Measurements from ENCODE around the gene N4BP2L2. TPM values are rescaled to one million over a fixed set of nuclear protein-coding genes. Genes with fewer than 3 reads are reported as not detected.

The N4BP2L2 gene
- total and polyA plus RNA-seq, 4 donors, result 14.9 to 116 (median 76.7) TPM

DNA sequence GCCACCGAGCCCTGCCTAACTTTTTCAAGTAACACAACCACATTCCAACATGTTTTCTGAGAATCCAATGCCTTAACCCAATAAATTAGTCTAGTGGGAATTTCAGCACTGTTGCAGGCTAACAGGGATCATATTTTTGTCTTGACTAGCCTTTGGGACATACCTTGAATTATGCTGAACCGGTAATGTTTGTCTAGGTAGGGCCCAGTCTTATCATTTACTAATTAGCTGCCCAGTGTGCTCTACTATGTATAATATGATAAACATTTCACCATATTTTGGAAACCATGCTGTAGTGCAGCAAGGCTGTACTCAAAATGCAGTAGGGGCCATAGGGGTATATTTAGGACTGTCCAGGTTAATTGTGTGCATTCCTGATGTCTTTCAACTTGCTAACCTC, 44.4 kb upstream of the N4BP2L2 start:
- H3K9me3 ChIP-seq (ENCODE audit: control insufficient read depth in 4 of 4, low read length in 3 of 4), result no peaks in the 10 kb centered on the region
- TF ChIP-seq, protein P1, sequence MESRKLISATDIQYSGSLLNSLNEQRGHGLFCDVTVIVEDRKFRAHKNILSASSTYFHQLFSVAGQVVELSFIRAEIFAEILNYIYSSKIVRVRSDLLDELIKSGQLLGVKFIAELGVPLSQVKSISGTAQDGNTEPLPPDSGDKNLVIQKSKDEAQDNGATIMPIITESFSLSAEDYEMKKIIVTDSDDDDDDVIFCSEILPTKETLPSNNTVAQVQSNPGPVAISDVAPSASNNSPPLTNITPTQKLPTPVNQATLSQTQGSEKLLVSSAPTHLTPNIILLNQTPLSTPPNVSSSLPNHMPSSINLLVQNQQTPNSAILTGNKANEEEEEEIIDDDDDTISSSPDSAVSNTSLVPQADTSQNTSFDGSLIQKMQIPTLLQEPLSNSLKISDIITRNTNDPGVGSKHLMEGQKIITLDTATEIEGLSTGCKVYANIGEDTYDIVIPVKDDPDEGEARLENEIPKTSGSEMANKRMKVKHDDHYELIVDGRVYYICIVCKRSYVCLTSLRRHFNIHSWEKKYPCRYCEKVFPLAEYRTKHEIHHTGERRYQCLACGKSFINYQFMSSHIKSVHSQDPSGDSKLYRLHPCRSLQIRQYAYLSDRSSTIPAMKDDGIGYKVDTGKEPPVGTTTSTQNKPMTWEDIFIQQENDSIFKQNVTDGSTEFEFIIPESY (IDR thresholded peaks at IDR 0.05), result no peak
- TF ChIP-seq JUND (IDR thresholded peaks at IDR 0.05) (no peak), HNF4G (IDR thresholded peaks at IDR 0.05) (no peak), YY1 (IDR thresholded peaks at IDR 0.05) (no peak)
- TF ChIP-seq, protein P2, sequence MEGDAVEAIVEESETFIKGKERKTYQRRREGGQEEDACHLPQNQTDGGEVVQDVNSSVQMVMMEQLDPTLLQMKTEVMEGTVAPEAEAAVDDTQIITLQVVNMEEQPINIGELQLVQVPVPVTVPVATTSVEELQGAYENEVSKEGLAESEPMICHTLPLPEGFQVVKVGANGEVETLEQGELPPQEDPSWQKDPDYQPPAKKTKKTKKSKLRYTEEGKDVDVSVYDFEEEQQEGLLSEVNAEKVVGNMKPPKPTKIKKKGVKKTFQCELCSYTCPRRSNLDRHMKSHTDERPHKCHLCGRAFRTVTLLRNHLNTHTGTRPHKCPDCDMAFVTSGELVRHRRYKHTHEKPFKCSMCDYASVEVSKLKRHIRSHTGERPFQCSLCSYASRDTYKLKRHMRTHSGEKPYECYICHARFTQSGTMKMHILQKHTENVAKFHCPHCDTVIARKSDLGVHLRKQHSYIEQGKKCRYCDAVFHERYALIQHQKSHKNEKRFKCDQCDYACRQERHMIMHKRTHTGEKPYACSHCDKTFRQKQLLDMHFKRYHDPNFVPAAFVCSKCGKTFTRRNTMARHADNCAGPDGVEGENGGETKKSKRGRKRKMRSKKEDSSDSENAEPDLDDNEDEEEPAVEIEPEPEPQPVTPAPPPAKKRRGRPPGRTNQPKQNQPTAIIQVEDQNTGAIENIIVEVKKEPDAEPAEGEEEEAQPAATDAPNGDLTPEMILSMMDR (IDR thresholded peaks at IDR 0.05; ENCODE audit: low read depth, low read length, missing input control), result no peak
- DNase-seq (ENCODE audit: low spot score), result no peak
- no peak overlapping the region for H3K27ac ChIP-seq (ENCODE audit: low read depth in 1 of 2, low read length in 2 of 2)
- H3K9ac ChIP-seq (ENCODE audit: low read depth in 1 of 2, low read length in 2 of 2), result no peak overlapping the region
- no peaks in the 10 kb centered on the region for H3K36me3 ChIP-seq (ENCODE audit: control insufficient read depth in 4 of 4, insufficient read depth in 3 of 4, low read depth in 1 of 4, low read length in 3 of 4)
- WGBS, result 94% methylated on average over 2 of the region's 2 CpGs
- no peak overlapping the region for H3K4me3 ChIP-seq (ENCODE audit: low read depth in 1 of 3, low read length in 3 of 3)
- no peaks in the 10 kb centered on the region for H3K27me3 ChIP-seq (ENCODE audit: control insufficient read depth in 4 of 4, insufficient read depth in 4 of 4, low read length in 3 of 4)
- H3K4me1 ChIP-seq (ENCODE audit: control insufficient read depth in 4 of 4, insufficient read depth in 4 of 4, low read length in 3 of 4), result peaks cover 2 to 16% (median 6%) of the 10 kb centered on the region in 4 donors

DNA sequence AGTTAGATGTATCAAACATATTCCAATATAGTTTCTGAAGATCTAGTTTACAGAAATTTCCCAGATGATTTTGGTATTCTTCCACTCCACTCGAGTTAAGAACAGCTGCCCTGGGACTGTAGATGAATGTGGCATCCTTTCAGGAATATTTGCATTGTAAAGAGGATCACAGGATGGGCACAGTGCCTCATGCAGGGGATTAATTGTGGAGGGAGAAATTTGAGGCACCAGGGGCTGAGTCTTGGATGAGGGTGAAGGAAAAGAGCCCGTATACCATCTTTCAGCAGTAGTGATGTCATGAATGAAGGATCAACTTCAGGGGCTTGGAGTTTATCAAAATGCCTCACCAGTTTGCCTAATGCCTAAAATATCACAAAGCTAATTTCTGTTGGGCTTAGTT, 43.7 kb upstream of the N4BP2L2 start:
- whole genome bisulfite sequencing, result 75% methylated on average over 2 of the region's 2 CpGs
- H3K9me3 ChIP-seq (ENCODE audit: control insufficient read depth in 4 of 4, low read length in 3 of 4), result peaks cover 0 to 3% (median 0%) of the 10 kb centered on the region in 4 donors

More for the DNA sequence above, 43.7 kb upstream of the N4BP2L2 start:
- Histone ChIP-seq H3K27ac (ENCODE audit: low read depth in 1 of 2, low read length in 2 of 2) (no peak overlapping the region), H3K4me1 (ENCODE audit: control insufficient read depth in 4 of 4, insufficient read depth in 4 of 4, low read length in 3 of 4) (peaks cover 0 to 8% (median 3%) of the 10 kb centered on the region in 4 donors), H3K27me3 (ENCODE audit: control insufficient read depth in 4 of 4, insufficient read depth in 4 of 4, low read length in 3 of 4) (no peaks in the 10 kb centered on the region), H3K36me3 (ENCODE audit: control insufficient read depth in 4 of 4, insufficient read depth in 3 of 4, low read depth in 1 of 4, low read length in 3 of 4) (no peaks in the 10 kb centered on the region), H3K9ac (ENCODE audit: low read depth in 1 of 2, low read length in 2 of 2) (no peak overlapping the region), H3K4me3 (ENCODE audit: low read depth in 1 of 3, low read length in 3 of 3) (no peak overlapping the region)
- DNase-seq (ENCODE audit: low spot score), result no peak
- no peak for TF ChIP-seq JUND (IDR thresholded peaks at IDR 0.05)
- TF ChIP-seq, protein P3, sequence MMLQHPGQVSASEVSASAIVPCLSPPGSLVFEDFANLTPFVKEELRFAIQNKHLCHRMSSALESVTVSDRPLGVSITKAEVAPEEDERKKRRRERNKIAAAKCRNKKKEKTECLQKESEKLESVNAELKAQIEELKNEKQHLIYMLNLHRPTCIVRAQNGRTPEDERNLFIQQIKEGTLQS (IDR thresholded peaks at IDR 0.05), result no peak
- no peak for TF ChIP-seq FOXA2 (IDR thresholded peaks at IDR 0.05)
- TF ChIP-seq YY1 (IDR thresholded peaks at IDR 0.05), result no peak
- TF ChIP-seq EGR1 (IDR thresholded peaks at IDR 0.05; ENCODE audit: low read depth in 2 of 2), result no peak
- TF ChIP-seq RAD21 (IDR thresholded peaks at IDR 0.05), result no peak
- TF ChIP-seq, protein P1 (IDR thresholded peaks at IDR 0.05), result no peak
- no peak for TF ChIP-seq HNF4G (IDR thresholded peaks at IDR 0.05)
- TF ChIP-seq TAF1 (conservative IDR thresholded peaks at IDR 0.05), result no peak
- TF ChIP-seq GABPA (IDR thresholded peaks at IDR 0.05 in 1 of 2, conservative IDR thresholded peaks at IDR 0.05 in 1 of 2), result no peak
- no peak for TF ChIP-seq HNF4A (conservative IDR thresholded peaks at IDR 0.05)
- TF ChIP-seq, protein P2 (IDR thresholded peaks at IDR 0.05; ENCODE audit: low read depth, low read length, missing input control), result no peak
- TF ChIP-seq RXRA (IDR thresholded peaks at IDR 0.05), result no peak
- TF ChIP-seq NR2F2 (IDR thresholded peaks at IDR 0.05), result no peak
- no peak for TF ChIP-seq SP1 (IDR thresholded peaks at IDR 0.05)
- TF ChIP-seq, protein P4, sequence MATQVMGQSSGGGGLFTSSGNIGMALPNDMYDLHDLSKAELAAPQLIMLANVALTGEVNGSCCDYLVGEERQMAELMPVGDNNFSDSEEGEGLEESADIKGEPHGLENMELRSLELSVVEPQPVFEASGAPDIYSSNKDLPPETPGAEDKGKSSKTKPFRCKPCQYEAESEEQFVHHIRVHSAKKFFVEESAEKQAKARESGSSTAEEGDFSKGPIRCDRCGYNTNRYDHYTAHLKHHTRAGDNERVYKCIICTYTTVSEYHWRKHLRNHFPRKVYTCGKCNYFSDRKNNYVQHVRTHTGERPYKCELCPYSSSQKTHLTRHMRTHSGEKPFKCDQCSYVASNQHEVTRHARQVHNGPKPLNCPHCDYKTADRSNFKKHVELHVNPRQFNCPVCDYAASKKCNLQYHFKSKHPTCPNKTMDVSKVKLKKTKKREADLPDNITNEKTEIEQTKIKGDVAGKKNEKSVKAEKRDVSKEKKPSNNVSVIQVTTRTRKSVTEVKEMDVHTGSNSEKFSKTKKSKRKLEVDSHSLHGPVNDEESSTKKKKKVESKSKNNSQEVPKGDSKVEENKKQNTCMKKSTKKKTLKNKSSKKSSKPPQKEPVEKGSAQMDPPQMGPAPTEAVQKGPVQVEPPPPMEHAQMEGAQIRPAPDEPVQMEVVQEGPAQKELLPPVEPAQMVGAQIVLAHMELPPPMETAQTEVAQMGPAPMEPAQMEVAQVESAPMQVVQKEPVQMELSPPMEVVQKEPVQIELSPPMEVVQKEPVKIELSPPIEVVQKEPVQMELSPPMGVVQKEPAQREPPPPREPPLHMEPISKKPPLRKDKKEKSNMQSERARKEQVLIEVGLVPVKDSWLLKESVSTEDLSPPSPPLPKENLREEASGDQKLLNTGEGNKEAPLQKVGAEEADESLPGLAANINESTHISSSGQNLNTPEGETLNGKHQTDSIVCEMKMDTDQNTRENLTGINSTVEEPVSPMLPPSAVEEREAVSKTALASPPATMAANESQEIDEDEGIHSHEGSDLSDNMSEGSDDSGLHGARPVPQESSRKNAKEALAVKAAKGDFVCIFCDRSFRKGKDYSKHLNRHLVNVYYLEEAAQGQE (IDR thresholded peaks at IDR 0.05), result no peak
- TF ChIP-seq FOXA1 (IDR thresholded peaks at IDR 0.05), result no peak
- TF ChIP-seq, protein P5, sequence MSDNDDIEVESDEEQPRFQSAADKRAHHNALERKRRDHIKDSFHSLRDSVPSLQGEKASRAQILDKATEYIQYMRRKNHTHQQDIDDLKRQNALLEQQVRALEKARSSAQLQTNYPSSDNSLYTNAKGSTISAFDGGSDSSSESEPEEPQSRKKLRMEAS (IDR thresholded peaks at IDR 0.05), result no peak

Measured in liver (tissue), 9 donors.